DOHH2 (cell line): Measurements from ENCODE around the gene NFATC2IP.

ENCODE experiments used
- H3F3A ChIP-seq: fragments of 200-600 bp; sonication (generic), shearing (Covaris generic); 2 replicates; pipeline ENCODE4 v1.6.0; 2016; ENCODE audit warnings: antibody characterized with exemption, mild to moderate bottlenecking; ENCODE audit not compliant: control insufficient read depth, insufficient read depth
- H3K27ac ChIP-seq: fragments of 200-600 bp; sonication (generic); 2 replicates; pipeline ENCODE4 v1.5.1; 2014; ENCODE audit warnings: low read depth, mild to moderate bottlenecking, low read length, moderate library complexity
- H3K27me3 ChIP-seq: fragments of 200-600 bp; sonication (generic); 2 replicates; pipeline ENCODE4 v1.6.1; 2014; ENCODE audit warnings: mild to moderate bottlenecking, low read length, mixed read lengths; ENCODE audit not compliant: control insufficient read depth
- H3K36me3 ChIP-seq: fragments of 200-600 bp; sonication (generic); 2 replicates; pipeline ENCODE4 v1.6.1; 2014; ENCODE audit warnings: mild to moderate bottlenecking, low read length, moderate library complexity, mixed read lengths; ENCODE audit not compliant: control insufficient read depth
- H3K4me1 ChIP-seq: fragments of 200-600 bp; sonication (generic); 2 replicates; pipeline ENCODE4 v1.6.1; 2014; ENCODE audit warnings: mild to moderate bottlenecking, low read length, mixed read lengths; ENCODE audit not compliant: control insufficient read depth
- H3K4me2 ChIP-seq: fragments of 200-600 bp; sonication (generic); 2 replicates; pipeline ENCODE4 v1.6.0; 2014; ENCODE audit warnings: mild to moderate bottlenecking, low read length, moderate library complexity
- H3K4me3 ChIP-seq: fragments of 200-600 bp; sonication (generic); 2 replicates; pipeline ENCODE4 v1.5.1; 2014; ENCODE audit warnings: mild to moderate bottlenecking, low read length, mixed read lengths
- H3K79me2 ChIP-seq: fragments of 200-600 bp; sonication (generic); 2 replicates; pipeline ENCODE4 v1.6.1; 2014; ENCODE audit warnings: mild to moderate bottlenecking, low read length, mixed read lengths; ENCODE audit not compliant: control insufficient read depth
- H3K9me2 ChIP-seq: fragments of 200-600 bp; sonication (generic); replicated peaks from 2 replicates; pipeline ENCODE4 v1.6.1; 2014; ENCODE audit warnings: mild to moderate bottlenecking, low read length, mixed read lengths; ENCODE audit not compliant: control insufficient read depth
- H3K9me3 ChIP-seq: fragments of 200-600 bp; sonication (generic); 2 replicates; pipeline ENCODE4 v1.6.1; 2014; ENCODE audit warnings: antibody characterized with exemption, low read length, mixed read lengths; ENCODE audit not compliant: control insufficient read depth, insufficient read depth
- H4K20me1 ChIP-seq: fragments of 200-600 bp; sonication (generic); 2 replicates; pipeline ENCODE4 v1.6.0; 2014; ENCODE audit warnings: low read depth, mild to moderate bottlenecking, antibody characterized with exemption, low read length, moderate library complexity; ENCODE audit not compliant: control insufficient read depth, insufficient read depth
- CTCF ChIP-seq: fragments of 200-600 bp; sonication (generic); IDR thresholded peaks from one replicate; pipeline ENCODE4 v1.5.1; 2014; ENCODE audit warnings: antibody characterized with exemption, mild to moderate bottlenecking, low read depth, low read length; ENCODE audit not compliant: poor library complexity, severe bottlenecking
- EZH2phosphoT487 ChIP-seq: fragments of 200-600 bp; sonication (generic); IDR thresholded peaks from 2 replicates; pipeline ENCODE4 v1.6.1; 2017; ENCODE audit warnings: borderline replicate concordance, mild to moderate bottlenecking, antibody characterized with exemption, low read length, moderate library complexity, mixed read lengths

Gene NFATC2IP

GRCh38 chr16:28943281-28943680 is 7.5 kb upstream of the NFATC2IP start:
- no peak overlapping the region for H3K4me3 ChIP-seq
- no peaks in the 10 kb centered on the region for H3K9me2 ChIP-seq
- H4K20me1 ChIP-seq: no peaks in the 10 kb centered on the region
- TF ChIP-seq CTCF: no peak
- TF ChIP-seq EZH2phosphoT487: no peak
- H3F3A ChIP-seq: peaks cover 14% of the 10 kb centered on the region
- no peak overlapping the region for H3K4me2 ChIP-seq
- peaks cover 21% of the 10 kb centered on the region for H3K4me1 ChIP-seq
- no peak overlapping the region for H3K27ac ChIP-seq
- H3K27me3 ChIP-seq: no peaks in the 10 kb centered on the region
- no peaks in the 10 kb centered on the region for H3K9me3 ChIP-seq
- H3K79me2 ChIP-seq: no peaks in the 10 kb centered on the region
- H3K36me3 ChIP-seq: peaks cover 15% of the 10 kb centered on the region

GRCh38 chr16:28946681-28947080 is 4.1 kb upstream of the NFATC2IP start:
- Histone ChIP-seq H3K9me3 (no peaks in the 10 kb centered on the region), H4K20me1 (no peaks in the 10 kb centered on the region), H3K4me1 (peaks cover 26% of the 10 kb centered on the region), H3K79me2 (peaks cover 9% of the 10 kb centered on the region), H3K36me3 (peaks cover 8% of the 10 kb centered on the region), H3F3A (peaks cover 2% of the 10 kb centered on the region), H3K4me3 (no peak overlapping the region), H3K4me2 (no peak overlapping the region), H3K27ac (no peak overlapping the region), H3K27me3 (no peaks in the 10 kb centered on the region), H3K9me2 (no peaks in the 10 kb centered on the region)
- TF ChIP-seq CTCF (no peak), EZH2phosphoT487 (no peak)

GRCh38 chr16:28951410-28951943 is 740 bp downstream of the NFATC2IP start:
- peaks cover 14% of the 10 kb centered on the region for H3K4me1 ChIP-seq
- H3K4me2 ChIP-seq: peak overlapping the region; percentile 97
- H3K9me2 ChIP-seq: no peaks in the 10 kb centered on the region
- no peaks in the 10 kb centered on the region for H4K20me1 ChIP-seq
- H3K9me3 ChIP-seq: no peaks in the 10 kb centered on the region
- H3K36me3 ChIP-seq: peaks cover 56% of the 10 kb centered on the region
- H3K79me2 ChIP-seq: peaks cover 42% of the 10 kb centered on the region
- H3K27ac ChIP-seq: peak overlapping the region; percentile 61
- H3F3A ChIP-seq: no peaks in the 10 kb centered on the region; the same call in 1 of the 2 replicates
- H3K4me3 ChIP-seq: peak overlapping the region; percentile 80
- H3K27me3 ChIP-seq: no peaks in the 10 kb centered on the region
- TF ChIP-seq CTCF (no peak), EZH2phosphoT487 (no peak)
